Lower lobe of right lung (tissue), 2 donors: Measurements from ENCODE around the gene CCL25. TPM values are rescaled to one million over a fixed set of nuclear protein-coding genes. Genes with fewer than 3 reads are reported as not detected.
A peak's percentile ranks its signal among the peaks of the same experiment; 100 is the strongest.

Experiments
- ATAC-seq, 2 donors: fragments of 200-7000 bp; cut with Tn5 transposase; one replicate each; pipeline ENCODE4 v1.9.1; 2020 to 2022; ENCODE audit warnings: mild to moderate bottlenecking in 2 of 2, moderate library complexity in 2 of 2
- DNase-seq: peaks from one replicate; pipeline ENCODE4 v3.0.0-alpha.2; 2020
- H3K27ac ChIP-seq: fragments of 200-600 bp; one replicate; pipeline ENCODE4 v1.8.0; 2022
- H3K27me3 ChIP-seq: fragments of 200-600 bp; one replicate; pipeline ENCODE4 v1.8.0; 2022; ENCODE audit warnings: low read depth
- H3K36me3 ChIP-seq: fragments of 200-600 bp; one replicate; pipeline ENCODE4 v1.8.0; 2022; ENCODE audit warnings: mild to moderate bottlenecking
- H3K4me1 ChIP-seq: fragments of 200-600 bp; one replicate; pipeline ENCODE4 v1.8.0; 2022
- H3K4me3 ChIP-seq: fragments of 200-600 bp; one replicate; pipeline ENCODE4 v1.8.0; 2022; ENCODE audit warnings: mild to moderate bottlenecking
- H3K9me3 ChIP-seq: fragments of 200-600 bp; one replicate; pipeline ENCODE4 v1.8.0; 2022
- CTCF ChIP-seq: fragments of 200-600 bp; IDR thresholded peaks from one replicate; pipeline ENCODE4 v1.8.0; 2022; ENCODE audit warnings: antibody characterized with exemption, mild to moderate bottlenecking
- intact Hi-C: fragments of 100-400 bp; cut with DNase I; formaldehyde crosslinking; loops from one replicate; pipeline ENCODE4 v1.11.0; 2022
- total RNA-seq: library from RNA; stranded (reverse); fragmentation: NEBNext Ultra II Directional; extraction: Animal tissue kit (Norgen Biotek cat#: 25700); gene quantifications from one replicate; pipeline ENCODE4 v1.2.1, GENCODE V29; 2021
- donor health status: DM: no; HTN: yes; CAD: no; lungs with severe emphysema.

The CCL25 gene
- total RNA-seq, 1 donor from 2014 or later: not detected

DNA sequence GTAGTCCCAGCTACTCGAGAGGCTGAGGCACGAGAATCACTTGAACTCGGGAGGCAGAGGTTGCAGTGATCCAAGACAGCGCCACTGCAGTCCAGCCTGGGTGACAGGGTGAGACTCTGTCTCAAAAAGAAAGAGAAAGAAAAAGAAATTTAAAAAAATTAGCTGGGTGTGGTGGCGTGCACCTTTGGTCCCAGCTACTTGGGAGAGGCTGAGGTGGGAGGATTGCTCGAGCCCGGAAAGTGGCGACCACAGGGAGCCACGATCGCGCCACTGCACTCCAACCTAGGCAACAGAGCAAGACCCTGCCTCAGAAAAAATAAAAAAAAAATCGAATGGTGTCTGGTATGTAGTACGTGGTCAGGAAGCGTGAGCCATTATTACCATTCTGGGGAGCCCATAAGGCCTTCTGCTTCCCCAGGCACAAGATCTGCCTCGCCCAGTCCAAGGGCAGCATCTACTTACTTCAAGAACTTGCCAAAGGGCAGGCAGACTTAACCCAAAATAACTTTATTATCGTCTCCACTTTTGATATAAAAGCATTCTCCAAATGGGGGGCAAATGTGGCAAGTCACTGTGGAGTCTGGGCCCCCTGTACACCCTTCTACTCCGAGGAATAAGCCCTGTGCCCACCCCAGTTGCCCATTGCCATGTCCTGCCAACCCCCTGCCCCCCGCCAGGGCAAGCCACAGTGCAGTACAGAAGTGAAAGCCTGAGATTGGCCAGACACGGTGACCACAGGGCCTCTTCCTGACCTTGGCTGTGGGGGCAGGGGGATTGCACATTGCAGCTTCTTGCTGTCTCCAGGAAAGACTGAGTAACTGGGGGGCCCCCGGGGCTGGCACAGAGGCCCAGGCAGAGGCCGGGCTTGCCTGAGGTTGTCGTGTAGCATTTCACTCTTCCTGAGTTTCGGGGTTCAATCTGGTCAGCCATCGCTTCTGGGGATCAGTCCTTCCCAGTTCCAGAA is 12.6 kb downstream of the CCL25 start:
- intact Hi-C loops: no loop called here
- no peak for TF ChIP-seq CTCF
- Histone ChIP-seq H3K27me3 (no peaks in the 10 kb centered on the region), H3K36me3 (no peaks in the 10 kb centered on the region), H3K27ac (no peak overlapping the region), H3K4me3 (no peak overlapping the region), H3K4me1 (no peaks in the 10 kb centered on the region), H3K9me3 (peaks cover 13% of the 10 kb centered on the region)
- ATAC-seq (no peak), DNase-seq (no peak)

DNA sequence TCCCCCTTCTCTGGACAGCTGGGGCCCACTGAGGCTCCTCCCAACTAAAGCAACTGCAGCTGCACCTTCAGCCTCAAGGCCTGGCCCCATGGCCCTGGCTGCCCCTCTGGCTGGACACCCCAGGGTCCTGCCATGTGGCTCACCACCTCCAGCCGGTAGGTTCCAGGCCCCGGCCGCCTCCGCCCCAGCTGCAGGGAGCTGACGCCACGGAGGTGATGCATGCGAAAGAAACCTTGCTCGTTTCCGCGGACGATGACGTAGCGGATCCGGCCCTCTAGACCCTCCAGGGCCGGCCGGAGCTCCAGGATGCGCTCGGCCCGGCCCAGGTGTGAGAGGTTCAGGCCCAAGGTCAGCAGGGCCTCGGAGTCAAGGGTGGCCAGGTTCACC is 13.3 kb downstream of the CCL25 start:
- H3K27ac ChIP-seq: no peak overlapping the region
- no peak for TF ChIP-seq CTCF
- ATAC-seq (no peak), DNase-seq (no peak)
- intact Hi-C loops: no loop called here
- no peak overlapping the region for H3K4me3 ChIP-seq
- peaks cover 13% of the 10 kb centered on the region for H3K9me3 ChIP-seq
- H3K4me1 ChIP-seq: no peaks in the 10 kb centered on the region
- H3K36me3 ChIP-seq: no peaks in the 10 kb centered on the region
- H3K27me3 ChIP-seq: no peaks in the 10 kb centered on the region

- TF ChIP-seq CTCF: peak; percentile 40
- intact Hi-C loops: no loop called here
- DNase-seq: no peak
- no peaks in the 10 kb centered on the region for H3K4me1 ChIP-seq
- H3K4me3 ChIP-seq: no peak overlapping the region
- H3K27me3 ChIP-seq: no peaks in the 10 kb centered on the region
- no peaks in the 10 kb centered on the region for H3K36me3 ChIP-seq
- peaks cover 13% of the 10 kb centered on the region for H3K9me3 ChIP-seq
- no peak overlapping the region for H3K27ac ChIP-seq
- no peak for ATAC-seq
Observed at GRCh38 chr19:8069096-8069973, 16.8 kb downstream of the CCL25 start.

- Histone ChIP-seq H3K36me3 (no peaks in the 10 kb centered on the region), H3K9me3 (peaks cover 13% of the 10 kb centered on the region), H3K4me1 (no peaks in the 10 kb centered on the region), H3K27me3 (no peaks in the 10 kb centered on the region), H3K27ac (no peak overlapping the region), H3K4me3 (no peak overlapping the region)
- intact Hi-C loops: no loop called here
- ATAC-seq (no peak), DNase-seq (no peak)
- no peak for TF ChIP-seq CTCF
Observed at GRCh38 chr19:8071912-8072311, 19.4 kb downstream of the CCL25 start.

DNA sequence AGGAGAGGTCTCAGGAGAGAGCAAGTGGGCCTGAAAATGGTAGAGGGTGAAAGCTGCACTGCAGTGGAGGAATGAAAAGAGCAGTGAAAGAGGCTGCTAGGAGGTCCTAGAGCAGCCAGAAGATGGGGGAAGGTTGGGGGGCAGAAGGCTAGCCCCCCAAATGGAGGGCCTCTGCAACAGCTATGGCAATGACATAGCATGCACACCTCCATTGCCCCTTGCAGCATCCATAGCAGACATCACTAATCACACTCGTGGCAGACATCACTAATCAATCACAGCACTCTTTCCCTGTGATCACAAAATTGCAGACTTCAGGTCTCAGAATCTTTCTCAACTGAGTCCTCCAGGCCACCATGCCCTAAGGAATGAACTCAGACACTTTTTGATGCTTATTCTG is 21.9 kb downstream of the CCL25 start:
- Histone ChIP-seq H3K27me3 (no peaks in the 10 kb centered on the region), H3K9me3 (peaks cover 5% of the 10 kb centered on the region), H3K27ac (no peak overlapping the region), H3K4me1 (no peaks in the 10 kb centered on the region), H3K36me3 (no peaks in the 10 kb centered on the region), H3K4me3 (no peak overlapping the region)
- ATAC-seq: no peak
- intact Hi-C loops: no loop called here
- no peak for TF ChIP-seq CTCF
- DNase-seq: no peak
